Prostate gland (tissue), 2 donors: Measurements from ENCODE around the gene RBM14.

Experiments
- CTCF ChIP-seq, 4 experiments: fragments of 200-600 bp in 2 of 4; fragments of 450-650 bp in 2 of 4; sonication (generic) in 2 of 4; IDR thresholded peaks; 1 replicate in 3 of 4; 2 replicates in 1 of 4; pipeline ENCODE4 v1.5.1; 2016 to 2019; ENCODE audit warnings: antibody characterized with exemption in 4 of 4, mild to moderate bottlenecking in 2 of 4, moderate library complexity in 2 of 4
- POLR2A ChIP-seq: fragments of 450-650 bp; IDR thresholded peaks from one replicate; pipeline ENCODE4 v1.6.1; 2016; ENCODE audit warnings: antibody characterized with exemption, mild to moderate bottlenecking
- POLR2AphosphoS5 ChIP-seq: sonication (generic); formaldehyde crosslinking; IDR thresholded peaks from one replicate; pipeline ENCODE4 v1.6.1; 2017; ENCODE audit warnings: antibody characterized with exemption

DNA sequence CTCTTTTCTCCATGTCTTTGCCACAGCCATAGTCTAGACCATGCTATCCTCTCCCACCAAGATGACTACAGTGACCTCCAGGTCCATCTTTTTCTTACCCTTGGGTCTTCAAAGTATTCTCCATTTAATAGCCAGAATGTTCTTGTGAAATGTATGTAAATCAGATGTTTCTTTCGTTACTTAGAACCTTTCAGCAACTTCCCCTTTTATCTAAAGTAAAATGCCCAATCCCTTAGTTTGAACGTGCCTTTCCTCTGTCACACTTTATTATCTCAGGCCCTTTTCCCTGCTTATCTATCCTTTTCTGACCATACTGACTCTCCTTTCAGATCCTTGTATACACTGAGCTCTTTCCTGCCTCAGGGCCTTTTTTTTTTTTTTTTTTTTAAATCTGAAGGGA is 43.3 kb downstream of the RBM14 start:
- no peak for TF ChIP-seq CTCF (IDR thresholded peaks at IDR 0.05)
- no peak for TF ChIP-seq POLR2AphosphoS5
- TF ChIP-seq POLR2A, result no peak
